ENCODE measurements around the gene CD68.

CD68 gene

GRCh38 chr17:7560172-7561027 is 19.0 kb upstream of the CD68 start:
- peaks cover 55 to 61% of the 10 kb centered on the region in 2 experiments for H3K4me1 ChIP-seq (ENCODE audit: control insufficient read depth in 1 of 2, insufficient read depth in 1 of 2, low read depth in 1 of 2, low read length in 1 of 2)
- peak overlapping the region; percentile 92 for H3K27ac ChIP-seq
- TF ChIP-seq, protein P1, sequence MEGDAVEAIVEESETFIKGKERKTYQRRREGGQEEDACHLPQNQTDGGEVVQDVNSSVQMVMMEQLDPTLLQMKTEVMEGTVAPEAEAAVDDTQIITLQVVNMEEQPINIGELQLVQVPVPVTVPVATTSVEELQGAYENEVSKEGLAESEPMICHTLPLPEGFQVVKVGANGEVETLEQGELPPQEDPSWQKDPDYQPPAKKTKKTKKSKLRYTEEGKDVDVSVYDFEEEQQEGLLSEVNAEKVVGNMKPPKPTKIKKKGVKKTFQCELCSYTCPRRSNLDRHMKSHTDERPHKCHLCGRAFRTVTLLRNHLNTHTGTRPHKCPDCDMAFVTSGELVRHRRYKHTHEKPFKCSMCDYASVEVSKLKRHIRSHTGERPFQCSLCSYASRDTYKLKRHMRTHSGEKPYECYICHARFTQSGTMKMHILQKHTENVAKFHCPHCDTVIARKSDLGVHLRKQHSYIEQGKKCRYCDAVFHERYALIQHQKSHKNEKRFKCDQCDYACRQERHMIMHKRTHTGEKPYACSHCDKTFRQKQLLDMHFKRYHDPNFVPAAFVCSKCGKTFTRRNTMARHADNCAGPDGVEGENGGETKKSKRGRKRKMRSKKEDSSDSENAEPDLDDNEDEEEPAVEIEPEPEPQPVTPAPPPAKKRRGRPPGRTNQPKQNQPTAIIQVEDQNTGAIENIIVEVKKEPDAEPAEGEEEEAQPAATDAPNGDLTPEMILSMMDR (IDR thresholded peaks at IDR 0.05), result peak; percentile 79
- no peaks in the 10 kb centered on the region for H3K9me3 ChIP-seq
- H3K27me3 ChIP-seq, result no peaks in the 10 kb centered on the region
- H3K4me3 ChIP-seq (ENCODE audit: low read depth in 1 of 2, low read length in 1 of 2), result peak overlapping the region; percentile 80 to 88
- H3K36me3 ChIP-seq, result peaks cover 31% of the 10 kb centered on the region

DNA sequence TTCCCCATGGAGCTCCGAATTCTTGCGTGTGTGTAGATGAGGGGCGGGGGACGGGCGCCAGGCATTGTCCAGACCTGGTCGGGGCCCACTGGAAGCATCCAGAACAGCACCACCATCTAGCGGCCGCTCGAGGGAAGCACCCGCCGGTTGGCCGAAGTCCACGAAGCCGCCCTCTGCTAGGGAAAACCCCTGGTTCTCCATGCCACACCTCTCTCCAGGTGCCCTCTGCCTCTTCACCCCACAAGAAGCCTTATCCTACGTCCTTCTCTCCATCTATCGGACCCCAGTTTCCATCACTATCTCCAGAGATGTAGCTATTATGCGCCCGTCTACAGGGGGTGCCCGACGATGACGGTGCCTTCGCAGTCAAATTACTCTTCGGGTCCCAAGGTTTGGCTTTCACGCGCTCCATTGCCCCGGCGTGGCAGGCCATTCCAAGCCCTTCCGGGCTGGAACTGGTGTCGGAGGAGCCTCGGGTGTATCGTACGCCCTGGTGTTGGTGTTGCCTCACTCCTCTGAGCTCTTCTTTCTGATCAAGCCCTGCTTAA is 18.3 kb upstream of the CD68 start:
- Histone ChIP-seq H3K4me3 (ENCODE audit: low read depth in 1 of 2, low read length in 1 of 2) (peak overlapping the region; percentile 67 to 88), H3K4me1 (ENCODE audit: control insufficient read depth in 1 of 2, insufficient read depth in 1 of 2, low read depth in 1 of 2, low read length in 1 of 2) (peaks cover 55 to 61% of the 10 kb centered on the region in 2 experiments), H3K36me3 (peaks cover 34% of the 10 kb centered on the region)

GRCh38 chr17:7561589-7562207 is 17.7 kb upstream of the CD68 start, which contains the start of gene SENP3:
SENP3 (plus strand) TSS chr17:7561919; CDS start chr17:7563077, 1,158 bp downstream.
- TF ChIP-seq, protein P1 (IDR thresholded peaks at IDR 0.05), result peak; percentile 65
- Histone ChIP-seq H3K9me3 (no peaks in the 10 kb centered on the region), H3K36me3 (peaks cover 34% of the 10 kb centered on the region), H3K4me3 (ENCODE audit: low read depth in 1 of 2, low read length in 1 of 2) (peak within 1 kb of the TSS; percentile 67 to 88), H3K27ac (peak within 1 kb of the TSS; percentile 92), H3K27me3 (no peaks in the 10 kb centered on the region), H3K4me1 (ENCODE audit: control insufficient read depth in 1 of 2, insufficient read depth in 1 of 2, low read depth in 1 of 2, low read length in 1 of 2) (peaks cover 55 to 61% of the 10 kb centered on the region in 2 experiments)

More for the DNA sequence above, 18.3 kb upstream of the CD68 start:
- TF ChIP-seq, protein P1 (IDR thresholded peaks at IDR 0.05), result peak; percentile 91
- peak overlapping the region; percentile 92 for H3K27ac ChIP-seq
- no peaks in the 10 kb centered on the region for H3K27me3 ChIP-seq
- no peaks in the 10 kb centered on the region for H3K9me3 ChIP-seq

- no peaks in the 10 kb centered on the region for H3K27me3 ChIP-seq
- peaks cover 39% of the 10 kb centered on the region for H3K36me3 ChIP-seq
- no peaks in the 10 kb centered on the region for H3K9me3 ChIP-seq
- peaks cover 54 to 57% of the 10 kb centered on the region in 2 experiments for H3K4me1 ChIP-seq (ENCODE audit: control insufficient read depth in 1 of 2, insufficient read depth in 1 of 2, low read depth in 1 of 2, low read length in 1 of 2)
- H3K27ac ChIP-seq, result peak overlapping the region; percentile 92
- TF ChIP-seq, protein P1 (IDR thresholded peaks at IDR 0.05), result no peak
- peak overlapping the region; percentile 67 to 88 for H3K4me3 ChIP-seq (ENCODE audit: low read depth in 1 of 2, low read length in 1 of 2)
These were observed 17.2 kb upstream of the CD68 start for GRCh38 chr17:7562208-7562605.

- no peak overlapping the region for H3K27ac ChIP-seq
- no peaks in the 10 kb centered on the region for H3K9me3 ChIP-seq
- peaks cover 43 to 46% of the 10 kb centered on the region in 2 experiments for H3K4me1 ChIP-seq (ENCODE audit: control insufficient read depth in 1 of 2, insufficient read depth in 1 of 2, low read depth in 1 of 2, low read length in 1 of 2)
- peaks cover 44% of the 10 kb centered on the region for H3K36me3 ChIP-seq
- TF ChIP-seq, protein P1 (IDR thresholded peaks at IDR 0.05), result no peak
- no peaks in the 10 kb centered on the region for H3K27me3 ChIP-seq
- H3K4me3 ChIP-seq (ENCODE audit: low read depth in 1 of 2, low read length in 1 of 2), result no peak overlapping the region
These were observed 16.1 kb upstream of the CD68 start for GRCh38 chr17:7563115-7563869.

Data from neutrophil (primary cell).